GM21381 (cell line): ENCODE results near the gene SLC2A6.
A peak's percentile ranks its signal among the peaks of the same experiment; 100 is the strongest.
"Not testable (repeated sequence)": the region's sequence is repeated elsewhere in the genome, so short reads cannot be mapped to it uniquely, and the experiment has no call there.

Experiments
- ATAC-seq: cut with Tn5 transposase; IDR thresholded peaks from one replicate; pipeline ENCODE4 v1.9.1; 2021; ENCODE audit warnings: mild to moderate bottlenecking, moderate library complexity; ENCODE audit not compliant: unreplicated experiment

The SLC2A6 gene

DNA sequence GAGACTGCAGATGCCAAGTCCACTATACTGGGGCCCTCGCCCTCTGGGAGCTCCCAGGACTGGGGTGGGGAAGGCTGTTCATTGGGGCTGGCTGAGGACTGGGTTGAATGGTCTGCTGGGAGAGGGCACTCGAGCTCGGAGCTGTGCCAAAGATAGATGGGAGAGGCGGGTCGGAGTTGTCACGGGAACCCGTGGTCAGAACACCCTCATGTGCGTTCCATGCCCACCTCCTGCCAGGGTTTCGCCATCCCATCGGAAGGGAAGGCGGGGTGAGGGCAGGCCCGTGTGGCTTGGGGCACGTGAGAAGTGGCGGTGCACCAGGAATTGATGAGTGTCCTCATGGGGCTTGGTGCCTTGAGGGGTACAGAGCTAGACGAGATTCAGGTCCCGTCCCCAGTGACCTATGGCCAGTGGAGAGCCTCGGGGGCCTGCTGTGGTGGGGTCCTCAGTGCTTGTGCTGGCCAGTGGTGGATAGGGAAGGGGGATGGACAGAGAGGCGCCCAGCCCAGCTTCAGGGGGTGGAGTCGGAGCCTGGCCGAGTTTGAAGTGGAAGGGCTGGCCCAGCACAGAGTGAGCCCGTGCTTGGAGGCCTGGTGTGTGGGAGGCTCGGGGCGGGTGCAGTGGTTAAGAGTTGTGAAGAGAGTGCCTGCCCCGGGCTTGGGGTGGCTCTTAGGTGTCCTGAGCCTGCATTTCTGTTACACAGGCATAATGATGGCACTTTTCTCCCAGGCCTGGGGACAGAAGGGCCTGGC, 14.9 kb downstream of the SLC2A6 start:
- ATAC-seq = no peak

DNA sequence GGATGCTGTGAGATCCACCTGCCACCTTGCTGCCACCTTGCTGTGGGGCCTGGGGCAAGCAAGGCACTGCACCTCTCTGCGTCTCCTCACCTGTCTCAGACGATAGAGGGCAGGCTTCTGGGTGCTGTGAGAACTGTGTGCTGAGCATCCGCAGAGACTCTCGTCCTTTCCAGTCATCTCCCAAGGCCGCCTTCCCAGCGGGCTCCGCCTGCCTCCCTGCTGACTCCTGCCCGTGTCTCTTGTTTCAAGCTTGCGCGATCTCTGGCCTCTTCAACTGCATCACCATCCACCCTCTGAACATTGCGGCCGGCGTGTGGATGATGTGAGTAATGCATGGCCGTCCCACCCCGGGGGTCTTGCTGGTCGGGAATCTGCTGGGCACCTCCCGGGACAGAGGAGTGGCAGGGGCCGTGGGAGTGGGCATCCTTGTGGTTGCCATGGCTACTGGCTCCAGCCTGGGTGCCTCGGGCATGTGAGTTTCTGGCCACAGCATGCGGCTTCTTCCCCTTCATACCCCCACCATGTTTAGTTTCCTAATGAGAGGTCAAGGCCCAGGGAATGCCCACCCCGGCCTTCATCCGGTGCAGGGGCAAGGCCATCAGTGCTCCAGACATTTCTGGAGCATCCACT, 15.6 kb downstream of the SLC2A6 start:
- no peak for ATAC-seq

DNA sequence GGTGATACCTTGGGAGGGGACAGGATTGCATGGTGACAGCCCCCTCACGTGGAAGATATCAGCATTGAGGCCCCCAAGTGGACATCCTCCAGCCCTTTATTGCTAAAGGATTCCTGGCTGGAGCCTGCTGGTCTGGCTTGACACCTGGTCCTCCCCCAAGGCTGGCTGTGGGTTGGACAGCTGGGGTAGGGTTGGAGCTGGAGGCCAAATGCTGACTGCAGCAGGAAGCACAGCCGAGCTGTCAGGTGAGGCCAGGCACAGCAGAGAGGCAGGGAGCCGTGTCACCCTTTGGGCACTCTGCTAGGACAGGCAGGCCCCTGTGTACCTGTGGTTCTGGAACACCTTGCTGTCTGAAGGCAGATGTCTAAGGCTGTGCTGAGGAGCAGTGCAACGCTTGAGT, 16.9 kb downstream of the SLC2A6 start:
- no peak for ATAC-seq

DNA sequence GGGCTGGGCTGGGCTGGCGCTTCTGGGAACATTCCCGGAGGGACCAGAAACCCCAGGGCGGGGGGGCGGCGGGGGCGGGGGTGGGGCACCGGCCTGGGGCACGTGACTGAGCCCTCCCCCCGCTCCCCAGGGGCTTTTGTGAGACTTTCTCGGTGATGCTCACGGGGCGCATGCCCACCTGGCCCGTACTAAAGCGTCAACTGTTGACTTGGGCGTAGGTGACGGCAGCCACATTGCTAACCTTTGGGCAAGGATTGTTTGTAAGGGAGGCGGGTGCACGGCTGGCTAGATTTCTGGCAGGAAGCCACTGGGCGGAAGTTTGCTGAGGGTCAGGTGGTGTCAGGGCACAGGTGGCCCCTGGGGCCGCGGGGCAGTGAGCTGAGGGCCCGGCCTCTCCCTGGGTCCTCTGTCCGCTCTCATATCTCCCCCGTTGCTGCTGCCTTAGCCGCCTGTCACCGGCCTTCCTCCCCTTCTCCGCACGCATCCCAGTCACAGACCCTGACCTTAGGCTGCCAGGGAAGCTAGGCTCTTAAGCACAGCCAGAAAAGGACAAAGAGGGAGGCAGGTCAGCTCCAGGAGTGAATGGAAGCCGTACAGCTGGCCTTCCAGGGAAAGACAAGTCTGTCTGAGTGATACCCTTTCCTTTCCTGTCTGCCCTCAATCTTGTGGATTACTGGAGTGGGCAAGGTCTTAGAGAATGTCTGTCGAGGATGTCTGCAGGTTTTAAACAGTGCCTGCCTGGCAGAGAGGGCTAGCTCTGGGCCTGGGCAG, 18.3 kb downstream of the SLC2A6 start:
- peak; percentile 24 for ATAC-seq

DNA sequence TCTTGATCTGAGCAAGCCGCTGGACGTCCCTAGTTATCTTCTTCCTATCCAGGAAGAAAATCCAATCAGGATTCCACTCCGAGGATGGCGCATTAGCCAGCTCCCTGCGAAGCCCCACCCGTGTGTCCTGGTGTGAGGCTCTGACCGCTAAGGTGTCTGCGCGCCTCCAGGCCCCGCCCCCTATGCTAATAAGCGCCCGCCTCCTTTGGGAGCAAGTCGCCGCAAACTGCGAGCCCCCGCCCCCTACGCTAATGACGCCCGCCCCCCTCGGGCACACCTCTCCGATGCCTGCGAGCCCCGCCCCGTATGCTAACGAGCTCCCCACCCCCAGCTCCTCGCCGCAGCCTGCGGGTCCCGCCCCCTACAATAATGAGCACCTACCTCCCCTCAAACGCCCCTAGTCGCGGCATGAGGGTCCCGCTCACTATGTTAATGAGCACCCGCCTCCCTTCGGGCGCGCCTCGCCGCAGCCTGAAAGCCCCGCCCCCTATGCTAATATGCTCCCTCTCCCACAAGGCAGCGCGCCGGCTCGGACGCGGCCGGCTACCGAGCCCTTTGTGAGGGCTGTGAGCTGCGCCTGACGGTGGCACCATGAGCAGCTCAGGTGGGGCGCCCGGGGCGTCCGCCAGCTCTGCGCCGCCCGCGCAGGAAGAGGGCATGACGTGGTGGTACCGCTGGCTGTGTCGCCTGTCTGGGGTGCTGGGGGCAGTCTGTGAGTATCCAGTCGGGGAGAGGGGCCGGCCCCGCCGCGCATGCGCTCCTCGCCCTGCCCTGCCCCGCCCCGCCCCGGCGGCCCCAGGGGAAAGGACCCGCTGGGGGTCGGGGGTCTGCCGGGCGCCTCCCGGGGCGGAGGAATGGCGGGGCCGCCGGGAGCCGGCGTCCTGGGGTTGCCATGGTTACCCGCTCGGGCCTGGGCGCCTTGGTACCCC, 19.2 kb downstream of the SLC2A6 start, which contains the start of gene CACFD1:
Gene CACFD1 (plus strand): TSS at position 503 of the 929 bp plus-strand sequence. CDS start 89 bp downstream, at position 592.
- ATAC-seq = peak; percentile 75

DNA sequence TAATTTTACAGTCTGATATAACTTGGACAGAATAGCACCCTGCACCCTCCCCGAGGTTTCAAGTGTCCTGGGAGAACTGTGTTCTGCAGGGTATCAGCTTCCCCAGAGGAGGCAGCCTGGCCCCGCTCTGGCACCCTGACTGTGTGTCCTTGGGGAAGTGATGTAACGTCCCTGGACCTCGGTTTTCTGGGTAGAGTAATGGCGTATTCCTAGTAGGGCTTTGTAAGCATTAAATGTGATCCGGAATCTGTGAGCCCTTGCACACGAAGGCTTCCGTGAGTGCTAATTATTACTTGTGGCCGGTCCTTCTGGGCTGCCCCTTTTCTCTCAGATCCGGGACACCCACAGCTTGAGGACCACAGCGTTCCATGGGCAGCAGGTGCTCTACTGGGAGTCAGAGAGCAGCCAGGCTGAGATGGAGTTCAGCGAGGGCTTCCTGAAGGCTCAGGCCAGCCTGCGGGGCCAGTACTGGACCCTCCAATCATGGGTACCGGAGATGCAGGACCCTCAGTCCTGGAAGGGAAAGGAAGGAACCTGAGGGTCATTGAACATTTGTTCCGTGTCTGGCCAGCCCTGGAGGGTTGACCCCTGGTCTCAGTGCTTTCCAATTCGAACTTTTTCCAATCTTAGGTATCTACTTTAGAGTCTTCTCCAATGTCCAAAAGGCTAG, 20.1 kb downstream of the SLC2A6 start:
- ATAC-seq = no peak

DNA sequence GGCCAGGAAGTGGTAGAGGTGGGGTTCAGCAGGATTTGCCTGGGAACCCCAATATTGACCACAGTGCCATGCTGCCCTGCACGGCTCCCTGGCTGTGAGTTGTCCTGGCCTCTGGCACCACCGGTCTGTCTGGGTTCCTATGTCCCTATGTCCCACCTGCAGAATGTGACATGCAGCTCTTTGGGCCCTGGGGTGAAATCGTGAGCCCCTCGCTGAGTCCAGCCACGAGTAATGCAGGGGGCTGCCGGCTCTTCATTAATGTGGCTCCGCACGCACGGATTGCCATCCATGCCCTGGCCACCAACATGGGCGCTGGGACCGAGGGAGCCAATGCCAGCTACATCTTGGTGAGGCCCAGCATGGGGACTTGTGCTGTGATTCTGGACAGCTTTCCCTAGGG, 21.2 kb downstream of the SLC2A6 start:
- no peak for ATAC-seq

DNA sequence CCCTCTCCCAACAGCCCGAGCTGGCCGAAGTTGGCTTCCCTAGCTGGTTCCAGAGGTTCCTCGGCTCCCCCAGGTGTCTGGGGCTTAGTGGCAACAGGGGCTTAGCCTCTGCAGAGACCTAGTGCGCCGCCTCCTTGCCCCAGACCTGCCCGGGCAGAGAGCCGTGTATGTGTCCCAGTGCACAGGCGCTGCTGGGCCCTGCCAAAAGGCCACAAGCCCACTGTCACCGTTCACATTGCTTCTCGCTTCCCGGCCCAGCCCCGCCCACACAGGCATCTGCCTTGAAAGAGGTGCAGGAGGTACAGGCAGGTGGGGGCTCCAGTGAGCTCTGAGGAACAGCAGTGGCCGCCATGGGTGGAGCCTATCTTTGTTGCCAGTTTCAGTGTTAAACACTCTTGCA, 21.7 kb downstream of the SLC2A6 start:
- no peak for ATAC-seq

DNA sequence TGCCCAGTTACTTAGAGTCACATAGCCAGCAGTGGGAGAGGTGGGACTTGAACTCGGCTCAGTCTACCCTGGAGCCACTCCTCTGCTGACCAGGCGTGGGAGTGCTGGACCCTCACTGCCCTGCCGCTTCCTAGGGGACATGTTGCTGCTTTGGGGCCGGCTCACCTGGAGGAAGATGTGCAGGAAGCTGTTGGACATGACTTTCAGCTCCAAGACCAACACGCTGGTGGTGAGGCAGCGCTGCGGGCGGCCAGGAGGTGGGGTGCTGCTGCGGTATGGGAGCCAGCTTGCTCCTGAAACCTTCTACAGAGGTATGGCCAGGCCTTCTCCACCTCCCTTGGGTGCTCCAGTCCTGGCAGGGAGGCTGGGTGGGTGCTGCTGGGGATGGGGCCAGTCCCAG, 22.5 kb downstream of the SLC2A6 start:
- no peak for ATAC-seq

DNA sequence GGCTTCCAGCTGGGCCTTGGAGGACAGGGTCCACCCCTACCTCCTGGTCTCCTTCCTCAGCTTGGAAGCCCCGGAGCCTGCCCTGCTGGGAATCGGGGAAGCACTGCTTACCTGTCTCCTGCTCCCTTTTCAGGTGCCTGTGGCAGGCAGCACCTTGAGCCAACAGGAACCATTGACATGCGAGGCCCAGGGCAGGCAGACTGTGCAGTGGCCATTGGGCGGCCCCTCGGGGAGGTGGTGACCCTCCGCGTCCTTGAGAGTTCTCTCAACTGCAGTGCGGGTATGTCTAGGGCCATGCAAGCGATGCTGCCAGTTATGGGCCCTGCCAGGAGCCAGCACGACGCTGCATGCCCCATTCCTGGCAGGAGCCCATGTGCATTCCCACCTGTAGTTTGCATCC, 23.0 kb downstream of the SLC2A6 start:
- no peak for ATAC-seq

DNA sequence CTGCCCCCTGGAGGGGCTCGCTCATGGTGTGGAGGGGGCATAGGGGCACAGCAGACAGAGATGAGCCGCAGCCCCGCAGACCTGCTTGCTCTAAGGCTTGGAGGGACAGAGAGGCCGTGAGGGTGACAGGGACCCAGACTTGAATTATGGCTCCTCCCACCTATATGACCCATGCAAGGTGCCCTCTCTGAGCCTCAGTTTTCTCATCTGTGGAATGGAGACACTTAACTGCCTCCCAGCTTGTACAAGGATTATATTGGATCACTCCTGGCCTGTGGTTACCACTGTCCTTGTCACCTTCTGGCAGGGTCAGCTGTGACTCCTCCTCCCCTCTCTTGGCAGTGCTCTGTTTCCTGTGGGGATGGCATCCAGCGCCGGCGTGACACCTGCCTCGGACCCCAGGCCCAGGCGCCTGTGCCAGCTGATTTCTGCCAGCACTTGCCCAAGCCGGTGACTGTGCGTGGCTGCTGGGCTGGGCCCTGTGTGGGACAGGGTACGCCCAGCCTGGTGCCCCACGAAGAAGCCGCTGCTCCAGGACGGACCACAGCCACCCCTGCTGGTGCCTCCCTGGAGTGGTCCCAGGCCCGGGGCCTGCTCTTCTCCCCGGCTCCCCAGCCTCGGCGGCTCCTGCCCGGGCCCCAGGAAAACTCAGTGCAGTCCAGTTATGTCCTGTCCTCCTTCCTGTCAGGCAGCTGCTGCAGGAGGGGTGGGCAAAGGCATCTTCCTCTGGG, 23.8 kb downstream of the SLC2A6 start:
- no peak for ATAC-seq

DNA sequence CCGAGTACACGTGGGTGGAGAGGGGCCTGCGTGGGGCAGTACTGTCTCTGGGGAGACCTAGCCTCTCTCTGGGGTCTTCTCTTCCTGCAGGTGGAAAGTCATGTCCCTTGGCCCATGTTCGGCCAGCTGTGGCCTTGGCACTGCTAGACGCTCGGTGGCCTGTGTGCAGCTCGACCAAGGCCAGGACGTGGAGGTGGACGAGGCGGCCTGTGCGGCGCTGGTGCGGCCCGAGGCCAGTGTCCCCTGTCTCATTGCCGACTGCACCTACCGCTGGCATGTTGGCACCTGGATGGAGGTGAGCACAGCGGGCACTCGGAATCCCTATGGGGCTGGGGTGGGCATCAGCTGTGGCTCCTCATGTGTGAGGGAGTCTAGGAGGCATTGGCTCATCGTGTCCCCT, 24.6 kb downstream of the SLC2A6 start:
- ATAC-seq = no peak

DNA sequence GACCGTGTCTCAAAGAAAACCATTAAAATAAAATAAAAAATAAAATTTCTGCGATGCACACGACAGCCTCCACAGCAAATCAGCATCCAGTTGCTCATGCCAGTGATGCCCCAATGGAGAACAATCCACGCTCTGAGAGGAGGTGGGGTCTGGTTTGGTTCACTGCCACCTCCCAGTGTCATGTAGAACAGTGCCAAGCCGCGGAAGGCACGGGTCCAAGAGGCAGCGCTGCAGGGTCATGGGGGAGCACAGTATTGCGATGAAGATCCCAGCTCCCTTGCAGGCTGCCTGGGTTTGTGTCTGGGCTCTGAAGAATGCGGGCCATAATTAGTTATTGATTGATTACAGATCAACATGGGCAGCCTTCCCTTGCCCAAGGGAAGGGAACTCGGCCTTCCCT, 25.2 kb downstream of the SLC2A6 start:
- ATAC-seq = no peak

DNA sequence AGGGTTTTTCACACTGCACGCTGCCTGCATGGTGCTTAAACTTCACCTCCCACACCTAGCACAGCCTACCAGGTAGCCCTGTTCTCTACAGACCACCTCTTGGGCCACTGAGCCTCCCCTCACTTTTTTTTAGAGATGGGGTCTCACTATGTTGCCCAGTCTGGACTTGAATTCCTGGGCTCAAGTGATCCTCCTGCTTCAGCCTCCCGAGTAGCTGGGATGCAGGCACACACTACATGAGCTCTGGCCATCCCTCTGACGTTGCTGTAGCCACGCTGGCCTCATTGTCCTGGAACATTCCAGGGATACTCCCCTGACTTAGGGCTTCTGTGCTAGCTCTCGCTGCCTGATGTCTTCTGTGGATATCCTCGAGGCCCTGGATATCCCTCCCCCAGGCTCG, 26.3 kb downstream of the SLC2A6 start:
- ATAC-seq = no peak

DNA sequence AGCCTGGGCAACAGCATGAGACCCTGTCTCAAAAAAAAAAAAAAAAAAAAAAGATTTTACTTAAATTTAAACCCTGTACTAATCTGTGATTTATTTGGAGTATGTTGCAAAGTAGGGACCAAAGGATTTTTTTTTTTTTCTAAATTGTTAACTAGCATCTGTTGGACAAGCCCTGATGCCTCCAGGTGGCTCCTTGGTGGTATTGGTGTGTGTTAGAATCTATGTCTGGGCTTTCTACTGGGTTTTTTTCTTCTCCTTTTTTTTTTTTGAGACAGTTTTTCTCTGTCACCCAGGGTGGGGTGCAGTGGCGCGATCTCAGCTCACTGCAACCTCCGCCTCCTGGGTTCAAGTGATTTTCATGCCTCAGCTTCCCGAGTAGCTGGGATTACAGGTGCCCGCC, 27.0 kb downstream of the SLC2A6 start:
- ATAC-seq = not testable (repeated sequence)

DNA sequence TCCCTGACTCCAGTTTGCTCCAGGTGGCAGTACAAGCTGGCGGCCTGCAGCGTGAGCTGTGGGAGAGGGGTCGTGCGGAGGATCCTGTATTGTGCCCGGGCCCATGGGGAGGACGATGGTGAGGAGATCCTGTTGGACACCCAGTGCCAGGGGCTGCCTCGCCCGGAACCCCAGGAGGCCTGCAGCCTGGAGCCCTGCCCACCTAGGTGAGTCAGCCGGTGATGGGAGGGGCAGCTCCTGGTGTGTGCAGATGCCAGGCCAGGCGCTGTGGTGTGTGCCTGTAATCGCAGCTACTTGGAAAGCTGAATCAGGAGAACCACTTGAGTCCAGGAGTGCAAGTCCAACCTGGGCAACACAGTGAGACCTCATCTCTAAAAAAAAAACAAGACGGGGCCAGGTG, 29.1 kb downstream of the SLC2A6 start:
- no peak for ATAC-seq

DNA sequence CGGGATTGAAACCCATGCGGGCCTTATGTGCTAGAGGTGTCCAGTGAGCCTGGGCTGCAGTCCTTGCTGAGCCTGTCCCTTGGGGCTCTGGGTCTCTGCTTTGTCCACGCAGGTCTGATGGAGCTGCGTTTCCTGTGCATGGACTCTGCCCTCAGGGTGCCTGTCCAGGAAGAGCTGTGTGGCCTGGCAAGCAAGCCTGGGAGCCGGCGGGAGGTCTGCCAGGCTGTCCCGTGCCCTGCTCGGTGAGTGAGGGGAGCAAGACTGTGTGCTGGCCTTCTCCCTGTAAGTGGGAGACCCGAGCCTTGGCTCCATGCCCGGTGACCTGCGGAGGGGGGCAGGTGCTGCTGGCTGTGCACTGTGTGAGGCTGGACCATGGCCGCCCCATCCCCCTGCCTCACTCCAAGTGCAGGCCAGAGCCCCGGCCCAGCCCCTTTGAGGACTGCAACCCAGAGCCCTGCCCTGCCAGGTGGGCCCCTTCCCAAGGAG, 30.4 kb downstream of the SLC2A6 start:
- ATAC-seq = no peak

DNA sequence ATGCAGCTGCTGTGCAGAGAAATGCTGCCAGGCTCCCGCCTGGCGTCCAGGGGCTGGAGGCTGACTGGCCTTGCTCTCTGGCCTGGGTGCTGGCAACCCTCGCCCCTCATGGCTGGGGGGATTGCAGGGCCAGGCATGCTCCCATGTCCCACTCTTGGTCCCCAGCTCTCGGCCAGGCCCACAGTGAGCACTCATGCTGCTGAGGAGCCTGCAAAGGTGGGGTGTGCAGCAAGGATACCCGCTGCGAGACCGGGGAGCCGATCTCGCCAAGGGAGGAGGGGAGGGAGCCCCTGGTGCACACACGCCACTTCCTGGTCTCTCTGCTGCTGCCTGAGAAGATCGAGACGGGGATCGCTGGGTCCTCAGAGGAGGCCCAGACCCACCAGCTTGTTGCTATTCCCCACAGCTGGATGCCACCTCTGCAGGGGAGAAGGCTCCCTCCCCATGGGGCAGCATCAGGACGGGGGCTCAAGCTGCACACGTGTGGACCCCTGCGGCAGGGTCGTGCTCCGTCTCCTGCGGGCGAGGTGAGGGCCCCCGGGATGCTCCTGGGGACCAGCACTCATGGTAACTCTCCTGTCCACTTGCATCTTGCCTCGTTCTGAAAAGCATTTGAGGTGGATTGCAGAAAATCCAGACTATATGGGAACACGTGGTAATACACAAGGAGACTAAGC, 33.5 kb downstream of the SLC2A6 start:
- no peak for ATAC-seq

DNA sequence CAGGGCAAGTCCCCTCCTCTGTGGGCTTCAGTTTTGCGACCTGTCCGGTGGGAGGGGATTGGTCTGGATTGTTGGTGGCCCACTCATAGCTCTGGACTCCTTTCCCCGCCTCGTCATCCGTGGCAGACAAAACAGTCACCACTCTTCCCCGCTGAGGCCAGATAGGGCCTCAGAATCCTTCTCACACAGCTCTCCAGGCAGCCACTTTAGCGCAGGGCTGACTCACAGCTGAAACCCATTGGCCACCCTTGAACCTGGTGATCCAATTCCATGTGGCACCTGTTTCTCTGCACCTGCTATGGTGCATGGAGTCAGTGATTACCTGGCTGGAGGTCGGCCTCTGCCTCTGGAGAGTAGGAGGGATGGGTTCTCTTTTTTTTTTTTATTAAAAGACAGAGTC, 34.9 kb downstream of the SLC2A6 start:
- ATAC-seq = no peak
